H1 (cell line): ENCODE data around the gene RMND5A. TPM values are rescaled to one million over a fixed set of nuclear protein-coding genes. Genes with fewer than 3 reads are reported as not detected.

ENCODE experiments used
- CTCF ChIA-PET: fragments of 300-600 bp; sonication (Branson Sonifier 250); formaldehyde crosslinking; loops from one replicate; lab custom pipeline; 2021; ENCODE audit not compliant: partially characterized antibody; lab: Charles Lee
- POLR2A ChIA-PET: fragments of 300-600 bp; sonication (Branson Sonifier 250); formaldehyde crosslinking; loops from one replicate; lab custom pipeline; 2021; ENCODE audit warnings: inconsistent platforms; ENCODE audit not compliant: partially characterized antibody; lab: Charles Lee
- DNase-seq, 2 experiments: peaks; one replicate each; pipeline versions ENCODE4 v3.0.0 to v3.0.0-alpha.2; 2010 to 2022; ENCODE audit warnings: low spot score in 2 of 2, low read depth in 1 of 2, mixed read lengths in 1 of 2
- FAIRE-seq: peaks from 2 replicates; lab custom pipeline; 2011; peaks lifted over from hg19 to GRCh38; lab: Jason Lieb, UNC
- H2AFZ ChIP-seq: 2 replicates; pipeline ENCODE4 v1.8.1; 2012; ENCODE audit warnings: low read length, inconsistent platforms
- H2AK5ac ChIP-seq: 2 replicates; pipeline ENCODE4 v1.6.1; 2013; ENCODE audit warnings: low read depth, low read length
- H2BK120ac ChIP-seq: replicated peaks from 2 replicates; pipeline ENCODE3; 2013; ENCODE audit warnings: low read depth, low read length, inconsistent platforms
- H2BK12ac ChIP-seq: 2 replicates; pipeline ENCODE4 v1.6.1; 2013; ENCODE audit warnings: low read depth, low read length
- H2BK15ac ChIP-seq: 2 replicates; pipeline ENCODE4 v1.6.1; 2013; ENCODE audit warnings: low read length
- H2BK20ac ChIP-seq: 2 replicates; pipeline ENCODE4 v1.6.1; 2013; ENCODE audit warnings: low read length
- H2BK5ac ChIP-seq: 2 replicates; pipeline ENCODE4 v1.6.1; 2013; ENCODE audit warnings: low read depth, low read length
- H3K14ac ChIP-seq: 2 replicates; pipeline ENCODE4 v1.6.1; 2013; ENCODE audit warnings: inconsistent platforms; ENCODE audit not compliant: insufficient read length
- H3K18ac ChIP-seq: 2 replicates; pipeline ENCODE4 v1.6.1; 2013; ENCODE audit warnings: low read length; ENCODE audit errors: extremely low read depth
- H3K23ac ChIP-seq: 2 replicates; pipeline ENCODE4 v1.6.1; 2013; ENCODE audit warnings: inconsistent platforms; ENCODE audit not compliant: insufficient read length
- H3K23me2 ChIP-seq: 2 replicates; pipeline ENCODE4 v1.6.1; 2013; ENCODE audit warnings: low read depth, low read length
- H3K27ac ChIP-seq: 2 replicates; pipeline ENCODE4 v1.6.1; 2011; ENCODE audit warnings: low read depth, low read length, inconsistent platforms
- H3K27me3 ChIP-seq, 4 experiments: replicated peaks in 1 of 4; 1 replicate in 1 of 4; 2 replicates in 3 of 4; pipeline versions ENCODE4 v1.6.1 to v1.8.1; 2011 to 2013; ENCODE audit warnings: low read length in 3 of 4, mild to moderate bottlenecking in 3 of 4, inconsistent platforms in 2 of 4, mixed read lengths in 2 of 4, moderate library complexity in 1 of 4; ENCODE audit not compliant: control insufficient read depth in 3 of 4, insufficient read depth in 3 of 4; ENCODE audit errors: extremely low read depth in 1 of 4
- H3K36me3 ChIP-seq, 4 experiments: 2 replicates each; pipeline versions ENCODE4 v1.6.1 to v1.8.1; 2011 to 2013; ENCODE audit warnings: mild to moderate bottlenecking in 4 of 4, low read length in 3 of 4, moderate library complexity in 2 of 4, control low read depth in 1 of 4, inconsistent platforms in 1 of 4; ENCODE audit not compliant: insufficient read depth in 4 of 4, control insufficient read depth in 2 of 4
- H3K4ac ChIP-seq: replicated peaks from 2 replicates; pipeline ENCODE3; 2013; ENCODE audit warnings: low read length, low read depth, mixed read lengths, inconsistent platforms; ENCODE audit not compliant: insufficient read length
- H3K4me1 ChIP-seq, 4 experiments: replicated peaks in 1 of 4; 1 replicate in 1 of 4; 2 replicates in 3 of 4; pipeline versions ENCODE4 v1.6.1 to v1.8.1; 2011 to 2013; ENCODE audit warnings: low read length in 3 of 4, inconsistent platforms in 2 of 4, mixed read lengths in 1 of 4; ENCODE audit not compliant: insufficient read depth in 4 of 4, control insufficient read depth in 3 of 4
- H3K4me2 ChIP-seq, 2 experiments: 2 replicates each; pipeline versions ENCODE4 v1.6.1 to v1.8.1; 2011 to 2013; ENCODE audit warnings: low read depth in 2 of 2, low read length in 2 of 2, control low read depth in 1 of 2, inconsistent platforms in 1 of 2, mild to moderate bottlenecking in 1 of 2; ENCODE audit not compliant: insufficient read depth in 1 of 2
- H3K4me3 ChIP-seq, 4 experiments: fragments of 200-600, 300-600 bp in 1 of 4; sonication (generic), shearing (Covaris generic), sonication (Bioruptor Twin) in 1 of 4; 2 replicates each; pipeline versions ENCODE4 v1.5.1 to v1.8.1; 2011 to 2016; ENCODE audit warnings: low read length in 4 of 4, low read depth in 3 of 4, control low read depth in 2 of 4, inconsistent platforms in 2 of 4, mild to moderate bottlenecking in 2 of 4, mixed read lengths in 1 of 4, moderate library complexity in 1 of 4; ENCODE audit not compliant: insufficient read depth in 2 of 4; ENCODE audit errors: extremely low read depth in 1 of 4
- H3K56ac ChIP-seq: replicated peaks from 2 replicates; pipeline ENCODE3; 2013; ENCODE audit warnings: low read depth, mild to moderate bottlenecking, mixed read lengths, low read length, inconsistent platforms; ENCODE audit not compliant: insufficient read length
- H3K79me1 ChIP-seq: 2 replicates; pipeline ENCODE4 v1.6.1; 2013; ENCODE audit warnings: low read depth, low read length, control low read depth
- H3K79me2 ChIP-seq, 2 experiments: 2 replicates each; pipeline versions ENCODE4 v1.6.1 to v1.8.1; 2012 to 2013; ENCODE audit warnings: low read length in 2 of 2, mild to moderate bottlenecking in 2 of 2, inconsistent platforms in 1 of 2; ENCODE audit not compliant: insufficient read depth in 2 of 2, control insufficient read depth in 1 of 2
- H3K9ac ChIP-seq, 4 experiments: replicated peaks in 1 of 4; 1 replicate in 1 of 4; 2 replicates in 3 of 4; pipeline versions ENCODE4 v1.6.1 to v1.8.1; 2011 to 2013; ENCODE audit warnings: low read depth in 3 of 4, low read length in 3 of 4, control low read depth in 2 of 4, mild to moderate bottlenecking in 2 of 4, moderate library complexity in 2 of 4, inconsistent platforms in 1 of 4; ENCODE audit errors: extremely low read depth in 1 of 4
- H3K9me3 ChIP-seq, 2 experiments: 2 replicates each; pipeline versions ENCODE4 v1.6.1 to v1.8.1; 2012 to 2013; ENCODE audit warnings: mild to moderate bottlenecking in 2 of 2, moderate library complexity in 2 of 2, control low read depth in 1 of 2, inconsistent platforms in 1 of 2, low read depth in 1 of 2, low read length in 1 of 2, mixed read lengths in 1 of 2; ENCODE audit not compliant: insufficient read depth in 2 of 2
- H4K20me1 ChIP-seq, 2 experiments: replicated peaks in 1 of 2; 2 replicates each; pipeline versions ENCODE3 to v1.8.1; 2011 to 2013; ENCODE audit warnings: inconsistent platforms in 2 of 2, low read length in 2 of 2, mild to moderate bottlenecking in 1 of 2; ENCODE audit not compliant: insufficient read depth in 2 of 2, control insufficient read depth in 1 of 2
- H4K5ac ChIP-seq: 2 replicates; pipeline ENCODE4 v1.6.1; 2013; ENCODE audit warnings: low read length, low read depth, mixed read lengths, inconsistent platforms; ENCODE audit not compliant: insufficient read length
- H4K8ac ChIP-seq: 2 replicates; pipeline ENCODE4 v1.8.0; 2013; ENCODE audit warnings: mild to moderate bottlenecking, moderate library complexity, low read length, inconsistent platforms; ENCODE audit not compliant: insufficient read depth; ENCODE audit errors: extremely low read depth
- H4K91ac ChIP-seq: replicated peaks from 2 replicates; pipeline ENCODE3; 2013; ENCODE audit warnings: low read length, mixed read lengths, inconsistent platforms; ENCODE audit not compliant: insufficient read length
- ASH2L ChIP-seq: fragments of 200-600, 300-600 bp; sonication (generic); IDR thresholded peaks from one replicate; pipeline ENCODE4 v1.7.1; 2017; ENCODE audit warnings: low read length
- CHD2 ChIP-seq: IDR thresholded peaks from 2 replicates; pipeline ENCODE4 v1.6.1; 2012; ENCODE audit warnings: low read length, improper control_type of control experiment
- HDAC6 ChIP-seq: IDR thresholded peaks from one replicate; pipeline ENCODE4 v1.7.1; 2012; ENCODE audit warnings: low read depth, mild to moderate bottlenecking, inconsistent platforms, low read length, moderate library complexity
- JUND ChIP-seq: IDR thresholded peaks from 2 replicates; pipeline ENCODE4 v1.6.1; 2011; ENCODE audit warnings: mild to moderate bottlenecking, improper control_type of control experiment, low read length
- RXRA ChIP-seq: IDR thresholded peaks from 2 replicates; pipeline ENCODE4 v1.6.1; 2011; ENCODE audit warnings: low read depth, mild to moderate bottlenecking, low read length, moderate library complexity; ENCODE audit not compliant: insufficient read depth
- SP2 ChIP-seq: IDR thresholded peaks from 2 replicates; pipeline ENCODE4 v1.6.1; 2012; ENCODE audit warnings: mild to moderate bottlenecking, low read length, inconsistent platforms
- SP4 ChIP-seq: IDR thresholded peaks from 2 replicates; pipeline ENCODE4 v1.6.1; 2012; ENCODE audit warnings: low read length, inconsistent platforms
- TBP ChIP-seq: IDR thresholded peaks from 2 replicates; pipeline ENCODE4 v1.6.1; 2011; ENCODE audit warnings: low read depth, low read length, improper control_type of control experiment
- TCF12 ChIP-seq: IDR thresholded peaks from 2 replicates; pipeline ENCODE4 v1.6.1; 2011; ENCODE audit warnings: low read depth, mild to moderate bottlenecking, low read length
- WGBS, 2 experiments: shearing (Covaris generic) in 1 of 2; methylation state at CpG; one replicate each; pipeline versions ENCODE4 v1.1.6 to v1.1.7; 2013 to 2015; ENCODE audit warnings: low lambda C conversion rate in 2 of 2, mixed read lengths in 2 of 2, inconsistent platforms in 1 of 2, low coverage in 1 of 2, missing lambda C conversion rate in 1 of 2; ENCODE audit not compliant: insufficient replicate concordance in 2 of 2, insufficient coverage in 1 of 2, insufficient read length in 1 of 2; ENCODE audit errors: extremely low coverage in 1 of 2, missing lambda C conversion rate in 1 of 2; 5-methylcytosine and 5-hydroxymethylcytosine counted together
- polyA plus RNA-seq, 7 experiments: library from polyadenylated mRNA; depleted of rRNA in 3 of 7; stranded (reverse) in 5 of 7; unstranded in 2 of 7; fragments of >200 nt in 5 of 7; fragments of 200-250 nt in 2 of 7; gene quantifications; 1 replicate in 5 of 7; 2 replicates in 1 of 7; 4 replicates in 1 of 7; pipeline versions ENCODE4 v1.2.1 to v1.2.3, GENCODE V29; 2011 to 2013; ENCODE audit warnings: missing spikeins in 2 of 7, mixed read lengths in 2 of 7
- total RNA-seq: library from RNA; stranded (reverse); fragmentation: NEBNext Ultra II Directional; extraction: Animal tissue kit (Norgen Biotek cat#: 25700); gene quantifications from 2 replicates; pipeline ENCODE4 v1.2.1, GENCODE V29; 2021

Gene RMND5A
- total and polyA plus RNA-seq, 2 of the 8 experiments (the other 6 are each of a cell fraction or from before 2014, with no cell fraction given) = 21.0 to 66.2 TPM

DNA sequence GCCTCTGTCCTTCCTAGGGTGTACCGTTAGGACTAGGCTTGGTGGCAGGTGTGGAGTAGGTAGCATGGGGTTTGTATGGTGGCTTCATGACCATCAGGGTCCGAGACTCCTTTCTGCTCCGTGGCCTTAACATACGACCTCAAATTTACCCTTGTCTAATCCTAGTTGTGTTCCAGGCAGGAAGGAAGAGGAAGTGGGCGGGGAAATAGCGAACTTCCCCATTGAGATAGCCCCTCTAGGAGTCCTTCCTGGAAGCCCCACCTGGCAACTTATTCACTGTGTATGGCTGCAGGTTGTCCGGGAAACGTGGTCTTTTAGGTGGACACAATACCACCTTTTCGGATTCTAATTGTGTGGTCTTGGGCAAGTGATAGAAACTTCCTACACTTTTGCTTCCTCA lies 61.3 kb downstream of the RMND5A start:
- H3K14ac ChIP-seq = no peak overlapping the region
- H4K8ac ChIP-seq = no peak overlapping the region; the same call in 1 of the 2 replicates
- DNase-seq (no peak), FAIRE-seq (no peak)
- no peaks in the 10 kb centered on the region for H3K79me2 ChIP-seq
- WGBS, 2 experiments = 89% methylated on average over 9 of the region's 9 CpGs; no CpG with 5 or more reads in 1 of the 2 experiments
- no peak overlapping the region for H2BK12ac ChIP-seq
- no peak overlapping the region for H3K18ac ChIP-seq
- H3K36me3 ChIP-seq = 0 out of 8 replicates have a peak, but pooled peaks cover 0 to 2% (median 0%) of the 10 kb centered on the region in 4 experiments
- H2BK20ac ChIP-seq = no peak overlapping the region
- ChIA-PET POLR2A (interaction anchor here (0.8 kb wide), 1 partner anchor 10 kb away, joined by 3 read pairs; no protein-coding TSS in a partner anchor), CTCF (no interaction called here)
- no peak overlapping the region for H4K5ac ChIP-seq
- no peak for TF ChIP-seq JUND
- TF ChIP-seq SP4 = no peak
- TF ChIP-seq ASH2L = no peak
- TF ChIP-seq RXRA = no peak
- TF ChIP-seq CHD2 = no peak
- no peak for TF ChIP-seq TBP
- no peak for TF ChIP-seq SP2
- no peak for TF ChIP-seq TCF12
- TF ChIP-seq HDAC6 = no peak
- no peaks in the 10 kb centered on the region for H3K79me1 ChIP-seq
- H3K4me1 ChIP-seq = no peaks in the 10 kb centered on the region
- no peak overlapping the region for H3K27ac ChIP-seq
- H3K9me3 ChIP-seq = no peaks in the 10 kb centered on the region
- no peak overlapping the region for H3K4me3 ChIP-seq
- no peak overlapping the region for H2BK5ac ChIP-seq
- no peak overlapping the region for H2BK15ac ChIP-seq
- H3K4me2 ChIP-seq = no peak overlapping the region
- H4K91ac ChIP-seq = no peak overlapping the region
- no peak overlapping the region for H2BK120ac ChIP-seq
- no peaks in the 10 kb centered on the region; a peak in 1 of 7 replicates for H3K27me3 ChIP-seq
- no peaks in the 10 kb centered on the region for H3K23me2 ChIP-seq
- H3K56ac ChIP-seq = no peak overlapping the region
- H2AK5ac ChIP-seq = no peak overlapping the region
- H2AFZ ChIP-seq = no peak overlapping the region
- no peak overlapping the region for H3K23ac ChIP-seq
- no peak overlapping the region for H3K9ac ChIP-seq
- H3K4ac ChIP-seq = no peak overlapping the region
- peaks cover 0 to 3% of the 10 kb centered on the region in 2 experiments for H4K20me1 ChIP-seq
